Transverse colon (tissue), 4 donors: Measurements from ENCODE around the gene TBX1. TPM values are rescaled to one million over a fixed set of nuclear protein-coding genes. Genes with fewer than 3 reads are reported as not detected.

Experiments used
- DNase-seq: peaks from one replicate; pipeline ENCODE4 v3.0.0-alpha.2; 2019
- H3K27ac ChIP-seq, 4 donors: fragments of 200-600 bp; sonication (generic); 2 replicates each; pipeline ENCODE4 v1.5.1; 2016 to 2018; ENCODE audit warnings: inconsistent platforms in 4 of 4
- H3K27me3 ChIP-seq: fragments of 200-600 bp; sonication (generic); 2 replicates; pipeline ENCODE4 v1.5.1; 2017; ENCODE audit warnings: inconsistent platforms
- H3K36me3 ChIP-seq, 4 donors: fragments of 200-600 bp; sonication (generic); 2 replicates each; pipeline ENCODE4 v1.5.1; 2017 to 2019; ENCODE audit warnings: inconsistent platforms in 4 of 4
- H3K4me1 ChIP-seq, 4 donors: fragments of 200-600 bp; sonication (generic); 2 replicates each; pipeline ENCODE4 v1.5.1; 2017 to 2020; ENCODE audit warnings: inconsistent platforms in 4 of 4
- H3K4me3 ChIP-seq, 4 donors: fragments of 200-600 bp; sonication (generic); 1 replicate in 1 of 4; 2 replicates in 3 of 4; pipeline versions ENCODE4 v1.5.1 to v1.6.1; 2017 to 2019; ENCODE audit warnings: inconsistent platforms in 4 of 4
- H3K9me3 ChIP-seq, 2 donors: fragments of 200-600 bp; sonication (generic); 2 replicates each; pipeline ENCODE4 v1.5.1; 2017 to 2019; ENCODE audit warnings: inconsistent platforms in 2 of 2
- CTCF ChIP-seq, 5 experiments: fragments of 200-600 bp in 3 of 5; fragments of 450-650 bp in 2 of 5; sonication (generic) in 3 of 5; IDR thresholded peaks; 1 replicate in 2 of 5; 2 replicates in 3 of 5; pipeline ENCODE4 v1.5.1; 2016 to 2017; ENCODE audit warnings: antibody characterized with exemption in 5 of 5, inconsistent platforms in 3 of 5, mild to moderate bottlenecking in 2 of 5, moderate library complexity in 1 of 5
- EP300 ChIP-seq: sonication (generic); formaldehyde crosslinking; IDR thresholded peaks from one replicate; pipeline ENCODE4 v1.6.1; 2017; ENCODE audit warnings: antibody characterized with exemption, low read depth
- POLR2A ChIP-seq: fragments of 450-650 bp; IDR thresholded peaks from one replicate; pipeline ENCODE4 v1.6.1; 2016; ENCODE audit warnings: antibody characterized with exemption, mild to moderate bottlenecking, moderate library complexity
- POLR2AphosphoS5 ChIP-seq, 3 donors: sonication (generic); formaldehyde crosslinking; IDR thresholded peaks; one replicate each; pipeline ENCODE4 v1.6.1; 2016; ENCODE audit warnings: antibody characterized with exemption in 3 of 3
- WGBS, 2 donors: methylation state at CpG; one replicate each; pipeline ENCODE4 v1.1.5; 2018; ENCODE audit warnings: low coverage in 1 of 2; 5-methylcytosine and 5-hydroxymethylcytosine counted together
- in situ Hi-C, 4 donors: fragments of 200-750 bp; cut with MboI; loops; one replicate each; pipeline versions ENCODE4 v1.15.0 to v1.15.1; 2017; ENCODE audit warnings: low sequenced_read_pairs in 3 of 4, low pct_ligation_motif_present in 1 of 4, low pct_unique_long_range_greater_than_20kb in 1 of 4
- intact Hi-C: fragments of 100-400 bp; cut with DNase I; formaldehyde crosslinking; loops from one replicate; pipeline ENCODE4 v1.15.1; 2023; ENCODE audit warnings: low total_unique reads
- total RNA-seq, 4 donors: library from RNA; depleted of rRNA; stranded (reverse); fragments of >200 nt; gene quantifications; one replicate each; pipeline ENCODE4 v1.1.0, GENCODE V29; 2016

Gene TBX1
- total RNA-seq, 4 donors from 2014 or later, result 1.1 to 1.3 TPM; not detected in 2

- H3K27me3 ChIP-seq, result peaks cover 89% of the 10 kb centered on the region
- intact Hi-C loops (no loop called here), in situ Hi-C loops (no loop called here)
- H3K4me1 ChIP-seq, result peaks cover 6 to 42% (median 30%) of the 10 kb centered on the region in 4 donors
- H3K27ac ChIP-seq, result peak overlapping the region; percentile 19 to 72 (median 46)
- TF ChIP-seq POLR2A, result no peak
- no peak for TF ChIP-seq EP300
- no peak for TF ChIP-seq POLR2AphosphoS5 (IDR thresholded peaks at IDR 0.05)
- peak overlapping the region; percentile 32 to 71 (median 60) for H3K4me3 ChIP-seq
- no peak for DNase-seq
- WGBS, 2 donors, result 20 to 24% methylated on average over 1 to 9 of the region's 31 CpGs
- H3K36me3 ChIP-seq, result no peaks in the 10 kb centered on the region
- H3K9me3 ChIP-seq, result no peaks in the 10 kb centered on the region
Measured at GRCh38 chr22:19719050-19719482, 41.5 kb upstream of the TBX1 start.

- intact Hi-C loops (no loop called here), in situ Hi-C loops (no loop called here)
- Histone ChIP-seq H3K4me1 (peaks cover 6 to 40% (median 30%) of the 10 kb centered on the region in 4 donors), H3K27ac (peak overlapping the region in 1 of 4 donors; percentile 72), H3K4me3 (peak overlapping the region in 2 of 4 donors; percentile 54 to 65), H3K36me3 (no peaks in the 10 kb centered on the region), H3K9me3 (no peaks in the 10 kb centered on the region), H3K27me3 (peaks cover 92% of the 10 kb centered on the region)
- DNase-seq, result no peak
- WGBS, 2 donors, result 75% methylated on average over 12 of the region's 12 CpGs; no CpG with 5 or more reads in 1 of the 2 donors
- TF ChIP-seq CTCF (IDR thresholded peaks at IDR 0.05), result no peak
- no peak for TF ChIP-seq POLR2AphosphoS5 (IDR thresholded peaks at IDR 0.05)
- TF ChIP-seq POLR2A, result no peak
- TF ChIP-seq EP300, result no peak
Measured at GRCh38 chr22:19719488-19720021, 41.0 kb upstream of the TBX1 start.

- WGBS, 2 donors, result 80 to 90% methylated on average over 1 to 26 of the region's 26 CpGs
- Histone ChIP-seq H3K36me3 (no peaks in the 10 kb centered on the region), H3K9me3 (no peaks in the 10 kb centered on the region), H3K27ac (no peak overlapping the region), H3K4me1 (peaks cover 0 to 32% (median 24%) of the 10 kb centered on the region in 4 donors), H3K27me3 (peaks cover 92% of the 10 kb centered on the region), H3K4me3 (no peak overlapping the region)
- intact Hi-C loops (no loop called here), in situ Hi-C loops (no loop called here)
- no peak for TF ChIP-seq POLR2A
- no peak for TF ChIP-seq EP300
- DNase-seq, result no peak
Measured at GRCh38 chr22:19720150-19720827, 40.3 kb upstream of the TBX1 start.

GRCh38 chr22:19720999-19721329 lies 39.6 kb upstream of the TBX1 start:
- TF ChIP-seq POLR2A, result no peak
- TF ChIP-seq POLR2AphosphoS5 (IDR thresholded peaks at IDR 0.05), result no peak
- TF ChIP-seq EP300, result no peak
- TF ChIP-seq CTCF (IDR thresholded peaks at IDR 0.05), result no peak
- Histone ChIP-seq H3K4me3 (no peak overlapping the region), H3K27ac (no peak overlapping the region), H3K27me3 (peaks cover 87% of the 10 kb centered on the region), H3K36me3 (no peaks in the 10 kb centered on the region), H3K9me3 (no peaks in the 10 kb centered on the region), H3K4me1 (peaks cover 0 to 32% (median 24%) of the 10 kb centered on the region in 4 donors)
- WGBS, 2 donors, result 70% methylated on average over 1 of the region's 2 CpGs; no CpG with 5 or more reads in 1 of the 2 donors
- no peak for DNase-seq
- in situ Hi-C loops (no loop called here), intact Hi-C loops (no loop called here)

GRCh38 chr22:19721330-19722177 lies 39.0 kb upstream of the TBX1 start:
- intact Hi-C loops (no loop called here), in situ Hi-C loops (no loop called here)
- Histone ChIP-seq H3K27ac (no peak overlapping the region), H3K36me3 (no peaks in the 10 kb centered on the region), H3K27me3 (peaks cover 83% of the 10 kb centered on the region), H3K4me1 (peaks cover 0 to 32% (median 24%) of the 10 kb centered on the region in 4 donors), H3K4me3 (no peak overlapping the region), H3K9me3 (no peaks in the 10 kb centered on the region)
- no peak for DNase-seq
- WGBS, 2 donors, result 73% methylated on average over 44 of the region's 44 CpGs; no CpG with 5 or more reads in 1 of the 2 donors
- no peak for TF ChIP-seq POLR2AphosphoS5 (IDR thresholded peaks at IDR 0.05)
- TF ChIP-seq CTCF (IDR thresholded peaks at IDR 0.05), result no peak
- no peak for TF ChIP-seq EP300
- TF ChIP-seq POLR2A, result no peak
